NCI-H1694 (cell line): ENCODE results near the gene BMP10.

Experiments
- DNase-seq: peaks from one replicate; lab custom pipeline; 2025; lab: John Stamatoyannopoulos, UW

The BMP10 gene, protein sequence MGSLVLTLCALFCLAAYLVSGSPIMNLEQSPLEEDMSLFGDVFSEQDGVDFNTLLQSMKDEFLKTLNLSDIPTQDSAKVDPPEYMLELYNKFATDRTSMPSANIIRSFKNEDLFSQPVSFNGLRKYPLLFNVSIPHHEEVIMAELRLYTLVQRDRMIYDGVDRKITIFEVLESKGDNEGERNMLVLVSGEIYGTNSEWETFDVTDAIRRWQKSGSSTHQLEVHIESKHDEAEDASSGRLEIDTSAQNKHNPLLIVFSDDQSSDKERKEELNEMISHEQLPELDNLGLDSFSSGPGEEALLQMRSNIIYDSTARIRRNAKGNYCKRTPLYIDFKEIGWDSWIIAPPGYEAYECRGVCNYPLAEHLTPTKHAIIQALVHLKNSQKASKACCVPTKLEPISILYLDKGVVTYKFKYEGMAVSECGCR

GRCh38 chr2:68871159-68871764 lies at the start of gene BMP10:
Gene BMP10 (minus strand): TSS chr2:68871397. CDS start chr2:68871358, 39 bp downstream.
- DNase-seq, result no peak

GRCh38 chr2:68920481-68921170 lies 49.4 kb upstream of the BMP10 start:
- no peak for DNase-seq

GRCh38 chr2:68918497-68918896 lies 47.3 kb upstream of the BMP10 start:
- DNase-seq, result no peak

DNA sequence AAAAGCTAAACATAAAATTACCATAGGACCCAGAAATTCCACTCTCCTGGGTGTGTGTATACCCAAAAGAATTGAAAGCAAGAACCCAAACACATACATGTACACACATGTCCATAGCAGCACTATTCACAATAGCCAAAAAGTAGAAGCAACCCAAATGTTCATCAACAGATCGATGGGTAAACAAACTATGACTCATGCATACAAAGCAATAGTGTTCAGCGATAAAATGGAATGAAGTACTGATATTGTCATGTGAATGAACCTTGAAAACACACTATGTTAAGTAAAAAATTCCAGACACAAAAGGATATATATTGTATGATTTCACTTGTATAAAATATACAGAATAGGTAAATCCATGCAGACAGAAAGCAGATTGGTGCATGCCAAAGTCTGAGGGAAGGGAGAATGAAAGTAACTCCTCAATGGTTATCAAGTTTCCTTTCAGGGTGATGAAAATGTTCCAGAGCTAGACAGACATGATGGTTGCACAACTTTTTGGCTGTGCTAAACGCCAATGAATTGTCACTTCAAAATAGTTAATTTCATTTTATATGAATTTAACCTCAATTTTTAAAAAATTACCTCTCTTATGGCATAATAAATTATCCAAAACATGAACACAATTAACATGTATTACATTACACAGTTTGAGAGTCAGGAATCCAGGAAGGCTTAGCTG lies 46.0 kb upstream of the BMP10 start:
- no peak for DNase-seq

GRCh38 chr2:68916226-68916625 lies 45.0 kb upstream of the BMP10 start:
- DNase-seq, result no peak

- DNase-seq, result no peak
Measured at GRCh38 chr2:68915393-68915792, 44.2 kb upstream of the BMP10 start.

DNA sequence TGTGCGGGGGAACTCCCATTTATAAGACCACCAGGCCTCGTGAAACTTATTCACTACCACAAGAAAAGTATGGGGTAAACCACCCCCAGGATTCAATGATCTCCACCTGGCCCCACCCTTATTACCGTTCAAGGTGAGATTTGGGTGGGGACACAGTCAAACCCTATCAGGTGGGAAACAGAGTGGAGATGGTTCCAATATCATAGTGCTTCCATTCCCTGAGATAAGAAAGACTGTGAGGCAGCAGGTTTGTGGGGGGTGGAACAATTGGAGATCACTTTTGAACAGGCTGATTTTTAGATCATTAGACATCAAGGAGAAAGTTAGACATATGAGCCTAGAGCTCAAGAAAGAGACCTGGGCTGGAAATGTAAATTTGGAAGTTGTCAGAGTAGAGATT lies 42.2 kb upstream of the BMP10 start:
- DNase-seq, result no peak

DNA sequence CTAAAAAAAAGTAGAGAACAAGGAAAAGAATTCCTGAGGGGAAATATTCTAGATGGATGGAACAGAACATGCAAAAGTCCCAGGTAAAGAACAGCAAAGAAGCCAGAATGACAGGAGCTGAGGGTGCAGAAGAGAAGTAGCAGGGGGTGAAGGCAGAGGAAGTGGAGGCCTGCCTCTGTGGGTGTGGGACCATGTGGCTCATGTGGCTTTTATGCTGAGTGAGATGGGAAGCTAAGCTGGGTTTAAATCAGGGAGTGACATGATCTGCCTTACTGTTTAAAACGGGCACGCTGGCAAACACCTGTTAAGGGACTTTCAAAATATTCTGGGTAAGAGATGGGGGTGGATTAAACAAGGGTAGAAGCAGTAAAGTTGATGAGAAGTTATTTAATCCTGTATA lies 41.5 kb upstream of the BMP10 start:
- DNase-seq, result no peak

DNA sequence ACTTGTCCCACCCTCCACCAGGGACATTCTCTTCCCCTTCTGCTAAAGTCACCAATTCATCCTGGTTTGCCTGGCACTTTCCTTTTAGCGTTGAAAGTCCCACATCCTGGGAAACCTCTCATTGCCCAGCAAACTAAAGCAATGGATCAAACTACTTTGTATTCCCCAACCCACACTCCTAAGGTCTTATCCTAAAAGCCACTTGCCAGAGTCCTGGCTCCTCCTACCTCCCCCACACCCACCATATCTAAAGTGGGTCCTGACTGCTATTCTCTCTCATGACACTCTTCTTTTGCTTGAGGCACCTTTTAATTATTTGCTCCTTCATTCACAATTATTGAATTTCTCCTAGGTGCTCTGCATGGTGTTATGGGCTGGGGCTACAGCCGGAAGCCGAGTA lies 40.9 kb upstream of the BMP10 start:
- DNase-seq, result no peak

DNA sequence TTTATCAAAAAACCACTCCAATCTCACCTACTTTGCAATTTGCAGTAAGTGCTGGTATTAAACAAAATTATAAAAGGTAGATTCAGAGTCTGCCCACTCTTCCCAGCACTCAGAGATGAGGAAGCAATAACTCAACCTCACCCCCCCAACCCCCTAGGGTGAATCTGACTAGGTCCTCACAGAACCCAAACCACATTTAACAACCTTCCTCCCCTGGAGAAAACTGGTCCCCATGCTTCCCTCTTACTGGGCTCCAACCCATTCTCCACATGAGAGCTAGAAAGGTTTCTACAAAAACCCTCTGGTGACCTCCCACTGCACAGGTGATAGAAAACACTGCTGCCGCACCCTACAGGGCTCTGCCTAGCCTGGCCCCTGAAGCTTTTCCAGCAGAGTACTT lies 40.5 kb upstream of the BMP10 start:
- no peak for DNase-seq

DNA sequence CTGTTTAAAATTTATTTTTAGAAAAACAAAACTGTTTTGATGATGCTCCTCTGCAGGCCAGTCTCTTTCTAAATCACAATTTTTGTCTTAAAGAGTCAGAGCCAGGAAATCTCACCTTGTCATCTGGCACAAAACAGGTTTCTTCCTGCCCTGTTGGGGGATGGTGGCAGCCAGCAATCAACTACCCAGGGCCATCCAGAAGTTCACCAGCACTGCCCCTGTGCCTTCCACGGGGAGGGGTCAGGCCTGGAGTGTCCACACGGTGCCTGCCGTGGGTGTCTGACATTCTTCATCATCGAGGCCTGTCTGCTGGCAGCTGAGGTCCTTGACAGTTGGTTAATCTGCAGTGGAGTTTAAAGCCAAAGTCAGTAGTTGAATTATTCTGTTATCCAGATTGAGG lies 40.0 kb upstream of the BMP10 start:
- DNase-seq, result no peak

GRCh38 chr2:68909793-68910674 lies 38.8 kb upstream of the BMP10 start:
- peak; percentile 75 for DNase-seq

- DNase-seq, result no peak
Measured at GRCh38 chr2:68908392-68908970, 37.3 kb upstream of the BMP10 start.

DNA sequence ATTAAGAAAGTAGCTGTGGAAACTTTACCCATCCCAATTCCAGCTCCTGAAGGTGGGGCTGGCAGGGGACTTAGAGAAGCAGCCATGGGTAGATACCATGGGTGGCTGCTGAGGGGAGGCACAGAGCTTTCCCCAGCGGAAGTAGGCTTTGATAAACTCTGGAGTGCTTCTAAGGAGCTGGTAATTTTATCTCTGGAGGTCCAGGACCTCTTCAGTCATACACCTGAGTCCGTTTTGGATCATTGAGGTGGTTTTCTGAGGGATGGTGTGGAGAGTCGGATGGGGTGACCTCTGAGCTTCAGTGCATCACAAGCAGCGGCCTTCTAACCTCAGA lies 36.7 kb upstream of the BMP10 start:
- DNase-seq, result no peak

DNA sequence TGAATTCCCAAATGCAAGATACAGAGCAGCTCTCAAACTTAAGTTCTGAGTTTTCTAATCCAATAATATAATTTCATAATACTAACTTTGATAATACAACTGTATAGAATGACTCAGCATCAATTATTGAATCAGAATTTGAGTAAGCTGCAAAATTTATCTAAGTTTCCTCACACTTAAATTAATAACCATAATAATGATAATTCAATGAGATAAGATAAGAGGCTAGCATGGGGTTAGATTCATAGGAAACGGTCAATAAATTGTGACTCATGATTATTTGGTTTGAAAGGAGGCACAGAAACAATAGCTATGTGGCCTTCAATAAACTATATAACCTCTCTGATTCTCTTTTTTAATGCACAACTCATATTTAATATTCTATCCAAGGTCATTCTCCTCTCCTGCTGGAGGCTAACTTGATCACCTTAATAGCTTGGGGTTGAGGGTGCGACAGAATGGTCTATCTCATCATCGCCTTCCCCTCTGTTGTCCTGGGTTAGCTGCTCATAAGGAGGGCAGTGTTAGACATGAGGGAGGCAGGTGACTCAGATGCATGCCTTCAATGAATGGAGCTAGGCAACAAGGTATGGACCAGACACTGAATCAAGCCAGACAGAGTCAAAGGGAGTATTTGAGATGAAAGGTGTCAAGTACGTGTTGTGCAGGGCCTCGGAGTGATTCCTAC lies 36.2 kb upstream of the BMP10 start:
- no peak for DNase-seq

DNA sequence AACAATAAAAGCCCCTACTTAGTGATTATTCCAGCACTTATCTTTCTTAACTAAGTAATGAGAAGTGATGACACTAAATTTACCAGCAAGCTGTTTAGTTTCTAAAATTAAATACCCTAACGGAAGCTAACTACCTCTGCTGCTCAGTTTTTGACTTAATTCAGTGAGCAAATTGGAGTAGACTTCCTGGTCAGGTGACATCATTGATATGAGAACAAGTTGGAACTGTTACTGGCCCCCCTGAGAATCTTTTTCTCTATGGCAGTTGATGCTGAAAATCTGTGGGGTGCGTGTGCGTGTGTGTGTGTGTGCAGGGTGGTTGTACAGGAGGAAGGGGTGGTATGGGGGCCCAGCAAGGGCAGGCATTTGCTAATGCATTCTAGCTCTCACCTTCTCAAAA lies 35.5 kb upstream of the BMP10 start:
- no peak for DNase-seq

DNA sequence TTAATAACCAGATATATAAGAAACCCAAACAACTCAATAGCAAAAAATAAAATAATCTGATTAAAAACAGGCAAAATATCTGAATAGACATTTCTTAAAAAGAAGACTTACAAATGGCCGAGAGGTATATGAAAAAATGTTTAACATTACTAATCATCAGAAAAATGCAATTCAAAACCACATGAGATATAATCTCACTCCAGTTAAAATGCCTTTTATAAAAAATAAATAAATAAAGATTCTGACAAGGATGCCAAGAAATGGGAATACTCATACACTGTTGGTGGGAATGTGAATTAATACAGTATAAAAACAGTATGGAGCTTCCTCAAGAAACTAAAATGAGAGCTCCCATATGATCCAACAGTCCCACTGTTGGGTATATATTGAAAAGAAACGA lies 33.9 kb upstream of the BMP10 start:
- DNase-seq, result no peak

- no peak for DNase-seq
Measured at GRCh38 chr2:68901561-68901960, 30.4 kb upstream of the BMP10 start.

GRCh38 chr2:68901199-68901514 lies 30.0 kb upstream of the BMP10 start:
- DNase-seq, result no peak

GRCh38 chr2:68900496-68901198 lies 29.4 kb upstream of the BMP10 start:
- no peak for DNase-seq
